PC-9 (cell line): ENCODE data around the gene RHOXF2. TPM values are rescaled to one million over a fixed set of nuclear protein-coding genes. Genes with fewer than 3 reads are reported as not detected.

Experiments
- BruUV-seq: library from RNA; stranded (reverse); fragments of 400-500 nt; replicated peaks from 2 replicates; lab custom pipeline; 2021; lab: Mats Ljungman, UMichigan
- CTCF ChIA-PET: fragments of 300-600 bp; sonication (Branson Sonifier 250); formaldehyde crosslinking; loops from one replicate; lab custom pipeline; 2022; ENCODE audit warnings: antibody characterized with exemption; lab: Charles Lee
- POLR2A ChIA-PET: fragments of 300-600 bp; sonication (Branson Sonifier 250); formaldehyde crosslinking; loops from one replicate; lab custom pipeline; 2022; ENCODE audit warnings: antibody characterized with exemption; ENCODE audit not compliant: unreplicated experiment; lab: Charles Lee
- DNase-seq, 2 experiments: peaks; one replicate each; pipeline versions ENCODE4 v3.0.0 to v3.0.0-alpha.2; 2015 to 2022; ENCODE audit warnings: mixed read lengths in 1 of 2
- H2AFZ ChIP-seq: fragments of 200-600 bp; sonication (generic); 2 replicates; pipeline ENCODE4 v1.8.1; 2017; ENCODE audit warnings: antibody characterized with exemption
- H3F3A ChIP-seq: fragments of 200-600 bp; sonication (generic); 2 replicates; pipeline ENCODE4 v1.8.1; 2017; ENCODE audit warnings: antibody characterized with exemption, mild to moderate bottlenecking, low read depth; ENCODE audit not compliant: insufficient read depth
- H3K27ac ChIP-seq: fragments of 200-600 bp; sonication (generic); 2 replicates; pipeline ENCODE4 v1.6.1; 2016; ENCODE audit warnings: mixed run types
- H3K27me3 ChIP-seq: fragments of 200-600 bp; sonication (generic); 2 replicates; pipeline ENCODE4 v1.6.1; 2016; ENCODE audit warnings: low read depth, mixed run types; ENCODE audit not compliant: insufficient read depth
- H3K36me3 ChIP-seq: fragments of 200-600 bp; sonication (generic); 2 replicates; pipeline ENCODE4 v1.6.1; 2016; ENCODE audit warnings: low read depth, mixed run types
- H3K4me1 ChIP-seq: fragments of 200-600 bp; sonication (generic); replicated peaks from 2 replicates; pipeline ENCODE4 v1.6.1; 2016; ENCODE audit warnings: mixed run types; ENCODE audit not compliant: insufficient read depth
- H3K4me2 ChIP-seq: fragments of 200-600 bp; sonication (generic); 2 replicates; pipeline ENCODE4 v1.6.1; 2017; ENCODE audit warnings: mixed run types
- H3K4me3 ChIP-seq: fragments of 200-600 bp; sonication (generic); 2 replicates; pipeline ENCODE4 v1.6.1; 2016; ENCODE audit warnings: mixed run types
- H3K79me2 ChIP-seq: fragments of 200-600 bp; sonication (generic); 2 replicates; pipeline ENCODE4 v1.6.1; 2017; ENCODE audit warnings: low read depth, mixed run types
- H3K9me2 ChIP-seq: fragments of 200-600 bp; sonication (generic); 2 replicates; pipeline ENCODE4 v1.8.1; 2017; ENCODE audit warnings: mild to moderate bottlenecking; ENCODE audit not compliant: insufficient read depth
- H3K9me3 ChIP-seq: fragments of 200-600 bp; sonication (generic); 2 replicates; pipeline ENCODE4 v1.8.1; 2016; ENCODE audit warnings: low read depth; ENCODE audit not compliant: insufficient read depth
- H4K20me1 ChIP-seq: fragments of 200-600 bp; sonication (generic); 2 replicates; pipeline ENCODE4 v1.8.1; 2017; ENCODE audit not compliant: insufficient read depth
- EZH2 ChIP-seq: fragments of 200-600 bp; sonication (generic); IDR thresholded peaks from 2 replicates; pipeline ENCODE4 v1.8.0; 2017; ENCODE audit warnings: antibody characterized with exemption, low read depth
- intact Hi-C: fragments of 100-400 bp; cut with micrococcal nuclease; formaldehyde crosslinking; loops from one replicate; pipeline ENCODE4 v1.10.0; 2022; ENCODE audit not compliant: unreplicated experiment
- total RNA-seq: library from RNA; stranded (reverse); gene quantifications from 2 replicates; pipeline ENCODE4 v1.2.3, GENCODE V29; 2021
- TF ChIP-seq, protein P1 (sequence below): fragments of 200-600 bp; sonication (generic); conservative IDR thresholded peaks from 2 replicates; pipeline ENCODE4 v1.6.1; 2017; ENCODE audit warnings: mixed run types, antibody characterized with exemption, mild to moderate bottlenecking, moderate library complexity

RHOXF2 gene
- total RNA-seq, 1 experiment from 2014 or later: not detected

- Histone ChIP-seq H3K79me2 (no peaks in the 10 kb centered on the region), H3K4me2 (no peak overlapping the region), H3K27ac (no peak overlapping the region), H3K4me1 (peaks cover 8% of the 10 kb centered on the region; the same call in 1 of the 2 replicates), H3K27me3 (no peaks in the 10 kb centered on the region), H3K4me3 (no peak overlapping the region), H3K9me3 (no peaks in the 10 kb centered on the region), H3F3A (no peaks in the 10 kb centered on the region), H3K36me3 (no peaks in the 10 kb centered on the region), H3K9me2 (no peaks in the 10 kb centered on the region), H2AFZ (no peak overlapping the region), H4K20me1 (no peaks in the 10 kb centered on the region)
- BruUV-seq: no TSS peak
- CTCF ChIA-PET: no interaction called here
- POLR2A ChIA-PET: no interaction called here
- DNase-seq: no peak
- intact Hi-C loops: no loop called here
- TF ChIP-seq EZH2: no peak
- TF ChIP-seq, protein P1, sequence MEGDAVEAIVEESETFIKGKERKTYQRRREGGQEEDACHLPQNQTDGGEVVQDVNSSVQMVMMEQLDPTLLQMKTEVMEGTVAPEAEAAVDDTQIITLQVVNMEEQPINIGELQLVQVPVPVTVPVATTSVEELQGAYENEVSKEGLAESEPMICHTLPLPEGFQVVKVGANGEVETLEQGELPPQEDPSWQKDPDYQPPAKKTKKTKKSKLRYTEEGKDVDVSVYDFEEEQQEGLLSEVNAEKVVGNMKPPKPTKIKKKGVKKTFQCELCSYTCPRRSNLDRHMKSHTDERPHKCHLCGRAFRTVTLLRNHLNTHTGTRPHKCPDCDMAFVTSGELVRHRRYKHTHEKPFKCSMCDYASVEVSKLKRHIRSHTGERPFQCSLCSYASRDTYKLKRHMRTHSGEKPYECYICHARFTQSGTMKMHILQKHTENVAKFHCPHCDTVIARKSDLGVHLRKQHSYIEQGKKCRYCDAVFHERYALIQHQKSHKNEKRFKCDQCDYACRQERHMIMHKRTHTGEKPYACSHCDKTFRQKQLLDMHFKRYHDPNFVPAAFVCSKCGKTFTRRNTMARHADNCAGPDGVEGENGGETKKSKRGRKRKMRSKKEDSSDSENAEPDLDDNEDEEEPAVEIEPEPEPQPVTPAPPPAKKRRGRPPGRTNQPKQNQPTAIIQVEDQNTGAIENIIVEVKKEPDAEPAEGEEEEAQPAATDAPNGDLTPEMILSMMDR: no peak
These were observed 48.7 kb downstream of the RHOXF2 start for GRCh38 chrX:120207009-120207605.

- POLR2A ChIA-PET: no interaction called here
- H3K27me3 ChIP-seq: no peaks in the 10 kb centered on the region
- TF ChIP-seq, protein P1: peak; percentile 89
- no peak for TF ChIP-seq EZH2
- no peaks in the 10 kb centered on the region for H3K36me3 ChIP-seq
- no peaks in the 10 kb centered on the region for H3F3A ChIP-seq
- H2AFZ ChIP-seq: no peak overlapping the region
- BruUV-seq: no TSS peak
- CTCF ChIA-PET: interaction anchor here (1.0 kb wide), 1 partner anchor 232 kb away, joined by 3 read pairs; no protein-coding TSS in a partner anchor
- no peaks in the 10 kb centered on the region for H3K9me3 ChIP-seq
- H3K27ac ChIP-seq: no peak overlapping the region
- no peaks in the 10 kb centered on the region for H3K4me1 ChIP-seq
- peak; percentile 38 to 63 for DNase-seq
- 0 out of 2 replicates have a peak, but pooled peaks cover 3% of the 10 kb centered on the region for H3K9me2 ChIP-seq
- no peak overlapping the region for H3K4me2 ChIP-seq
- no peaks in the 10 kb centered on the region; the same call in 1 of the 2 replicates for H4K20me1 ChIP-seq
- no peak overlapping the region for H3K4me3 ChIP-seq
- intact Hi-C loops: loop anchor here (10.0 kb wide), 3 partner anchors 119 to 699 kb away; no protein-coding TSS in a partner anchor
- H3K79me2 ChIP-seq: no peaks in the 10 kb centered on the region
These were observed 55.2 kb downstream of the RHOXF2 start for GRCh38 chrX:120213438-120214265.

Other genes with a start within 250 kb of the RHOXF2 start
- 15.7 and 18.6 TPM in 2 replicates for gene NKAP, start 214.9 kb upstream of the RHOXF2 start, total RNA-seq
- gene RHOXF2B, start 80.9 kb upstream of the RHOXF2 start, total RNA-seq: not detected in 2 replicates
- gene RHOXF1, start 42.7 kb upstream of the RHOXF2 start, total RNA-seq: 0.81 TPM in 1 of 2 replicates, not detected in the other
- 19.1 and 29.0 TPM in 2 replicates for gene ZBTB33, start 92.2 kb downstream of the RHOXF2 start, total RNA-seq
- 9.4 and 16.7 TPM in 2 replicates for gene TMEM255A, start 152.8 kb downstream of the RHOXF2 start, total RNA-seq
- not detected in 2 replicates for gene ATP1B4, start 203.5 kb downstream of the RHOXF2 start, total RNA-seq